Peyer's patch (tissue), 4 donors: ENCODE measurements around the gene COX7A2L. TPM values are rescaled to one million over a fixed set of nuclear protein-coding genes. Genes with fewer than 3 reads are reported as not detected.

Experiments used
- DNase-seq, 3 donors: peaks; one replicate each; pipeline ENCODE4 v3.0.0-alpha.2; 2017 to 2019
- H3K27ac ChIP-seq, 4 donors: fragments of 200-600 bp; sonication (generic); one replicate each; pipeline ENCODE4 v1.5.1; 2016 to 2019
- H3K27me3 ChIP-seq, 2 donors: fragments of 200-600 bp; sonication (generic); one replicate each; pipeline ENCODE4 v1.5.1; 2019
- H3K36me3 ChIP-seq, 3 donors: fragments of 200-600 bp; sonication (generic); one replicate each; pipeline ENCODE4 v1.5.1; 2016 to 2019
- H3K4me1 ChIP-seq, 4 donors: fragments of 200-600 bp; sonication (generic); one replicate each; pipeline ENCODE4 v1.5.1; 2016 to 2019
- H3K4me3 ChIP-seq, 4 donors: fragments of 200-600 bp; sonication (generic); 1 replicate in 3 of 4; 2 replicates in 1 of 4; pipeline ENCODE4 v1.5.1; 2016 to 2019; ENCODE audit warnings: mild to moderate bottlenecking in 1 of 4
- H3K9me3 ChIP-seq, 4 donors: fragments of 200-600 bp; sonication (generic); one replicate each; pipeline ENCODE4 v1.5.1; 2016 to 2019; ENCODE audit warnings: mild to moderate bottlenecking in 1 of 4
- CTCF ChIP-seq, 6 experiments: fragments of 450-650 bp in 4 of 6; fragments of 200-600 bp in 2 of 6; sonication (generic) in 1 of 6; IDR thresholded peaks; one replicate each; pipeline ENCODE4 v1.5.1; 2017 to 2019; ENCODE audit warnings: antibody characterized with exemption in 6 of 6, mild to moderate bottlenecking in 3 of 6, moderate library complexity in 1 of 6
- POLR2A ChIP-seq, 2 donors: fragments of 450-650 bp; IDR thresholded peaks; one replicate each; pipeline ENCODE4 v1.5.1; 2017; ENCODE audit warnings: antibody characterized with exemption in 2 of 2, mild to moderate bottlenecking in 2 of 2, moderate library complexity in 2 of 2
- total RNA-seq, 4 donors: library from RNA; depleted of rRNA; stranded (reverse); fragments of >200 nt; gene quantifications; one replicate each; pipeline ENCODE4 v1.1.0, GENCODE V29; 2016

The COX7A2L gene
- total RNA-seq, 4 donors from 2014 or later = 77.3 to 143 (median 101) TPM

DNA sequence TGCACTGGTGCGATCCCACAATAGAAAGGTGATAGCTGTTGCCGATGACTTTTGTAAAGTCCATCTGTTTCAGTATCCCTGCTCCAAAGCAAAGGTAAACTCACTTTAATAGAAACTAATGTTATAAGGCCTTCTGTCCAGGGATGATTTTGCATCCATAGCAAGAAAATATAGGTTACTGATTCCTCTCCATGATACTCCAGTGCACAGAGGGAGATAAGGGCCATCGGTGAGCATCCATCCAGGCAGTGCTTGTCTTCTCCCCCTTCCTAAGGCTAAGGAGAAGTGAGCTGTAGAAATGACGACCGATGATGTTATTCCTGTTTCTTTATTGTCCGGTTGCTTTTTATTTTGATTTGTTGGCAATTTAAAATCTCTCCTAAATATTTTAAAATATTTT lies 32.1 kb downstream of the COX7A2L start:
- no peak for DNase-seq
- H3K27ac ChIP-seq = no peak overlapping the region
- H3K27me3 ChIP-seq = no peaks in the 10 kb centered on the region
- TF ChIP-seq POLR2A (IDR thresholded peaks at IDR 0.05) (no peak), CTCF (IDR thresholded peaks at IDR 0.05) (no peak)
- no peak overlapping the region for H3K4me3 ChIP-seq
- peaks cover 0 to 69% (median 0%) of the 10 kb centered on the region in 3 donors for H3K36me3 ChIP-seq
- H3K4me1 ChIP-seq = no peaks in the 10 kb centered on the region
- H3K9me3 ChIP-seq = no peaks in the 10 kb centered on the region

DNA sequence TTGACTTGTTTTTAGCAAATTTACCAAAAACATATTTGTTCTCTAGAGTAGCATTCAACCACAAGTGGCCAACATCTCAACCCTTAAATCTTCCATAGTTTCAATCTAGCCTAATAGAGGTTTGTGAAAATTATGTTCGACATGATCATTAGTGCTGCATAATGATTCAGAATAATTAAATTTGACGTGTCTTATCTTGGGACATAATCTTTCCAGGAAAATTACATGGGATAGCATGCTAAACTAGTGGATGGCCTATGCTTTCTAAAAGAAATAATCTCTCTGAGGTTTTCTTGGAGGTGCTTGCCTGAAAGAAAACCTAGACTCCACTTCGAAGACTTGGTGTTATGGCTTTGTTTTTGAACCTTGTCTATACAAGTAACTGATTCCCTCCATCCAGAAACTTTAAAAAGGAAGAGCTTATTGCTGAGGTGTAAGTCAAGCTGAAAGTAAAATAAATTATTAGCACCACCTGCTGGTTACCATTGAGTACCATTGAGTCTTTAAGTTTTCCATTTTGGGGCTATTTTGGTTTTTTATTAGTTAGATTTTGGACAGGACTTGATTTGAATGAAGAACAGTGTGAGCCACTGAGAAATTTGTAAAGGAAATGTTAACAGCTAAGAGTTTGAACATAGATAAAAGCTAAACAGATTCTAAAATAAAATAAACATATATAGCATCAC lies 32.7 kb downstream of the COX7A2L start:
- no peak for DNase-seq
- H3K36me3 ChIP-seq = peaks cover 0 to 63% (median 0%) of the 10 kb centered on the region in 3 donors
- TF ChIP-seq POLR2A (IDR thresholded peaks at IDR 0.05) = no peak
- peak; percentile 2 to 50 (median 44) for TF ChIP-seq CTCF (IDR thresholded peaks at IDR 0.05)

DNA sequence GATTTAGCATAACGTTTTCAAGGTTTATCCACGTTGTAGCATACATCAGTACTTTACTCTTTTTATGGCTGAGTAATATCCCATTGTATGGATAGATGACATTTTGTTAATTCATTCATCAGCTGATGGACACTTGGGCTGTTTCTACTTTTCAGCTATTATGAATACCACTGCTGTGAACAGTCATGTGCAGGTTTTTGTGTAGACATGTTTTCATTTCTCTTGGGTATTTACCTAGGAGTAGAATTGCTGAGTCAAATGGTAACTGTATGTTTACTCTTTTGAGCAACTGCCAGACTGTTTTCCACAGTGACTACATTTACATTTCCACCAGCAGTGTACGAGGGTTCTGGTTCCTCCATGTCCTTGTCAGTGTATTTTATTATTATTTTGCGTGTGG lies 33.9 kb downstream of the COX7A2L start:
- no peak overlapping the region for H3K27ac ChIP-seq
- no peaks in the 10 kb centered on the region for H3K4me1 ChIP-seq
- H3K27me3 ChIP-seq = no peaks in the 10 kb centered on the region
- TF ChIP-seq CTCF (IDR thresholded peaks at IDR 0.05) (no peak), POLR2A (IDR thresholded peaks at IDR 0.05) (no peak)
- peaks cover 0 to 51% (median 0%) of the 10 kb centered on the region in 3 donors for H3K36me3 ChIP-seq
- DNase-seq = no peak
- H3K4me3 ChIP-seq = no peak overlapping the region
- H3K9me3 ChIP-seq = no peaks in the 10 kb centered on the region

More for the DNA sequence above, 32.7 kb downstream of the COX7A2L start:
- H3K4me1 ChIP-seq = no peaks in the 10 kb centered on the region
- H3K9me3 ChIP-seq = no peaks in the 10 kb centered on the region
- H3K27ac ChIP-seq = no peak overlapping the region
- H3K4me3 ChIP-seq = no peak overlapping the region
- no peaks in the 10 kb centered on the region for H3K27me3 ChIP-seq

- no peak overlapping the region for H3K27ac ChIP-seq
- H3K36me3 ChIP-seq = peaks cover 0 to 40% (median 0%) of the 10 kb centered on the region in 3 donors
- H3K4me3 ChIP-seq = no peak overlapping the region
- no peaks in the 10 kb centered on the region for H3K4me1 ChIP-seq
- no peaks in the 10 kb centered on the region for H3K9me3 ChIP-seq
- no peak for DNase-seq
- TF ChIP-seq CTCF (IDR thresholded peaks at IDR 0.05) (no peak), POLR2A (IDR thresholded peaks at IDR 0.05) (no peak)
- no peaks in the 10 kb centered on the region for H3K27me3 ChIP-seq
These were observed 35.4 kb downstream of the COX7A2L start for GRCh38 chr2:42325609-42326008.

GRCh38 chr2:42324949-42325348 lies 36.1 kb downstream of the COX7A2L start:
- Histone ChIP-seq H3K9me3 (no peaks in the 10 kb centered on the region), H3K27ac (no peak overlapping the region), H3K4me1 (no peaks in the 10 kb centered on the region), H3K4me3 (no peak overlapping the region), H3K27me3 (no peaks in the 10 kb centered on the region), H3K36me3 (peaks cover 0 to 36% (median 0%) of the 10 kb centered on the region in 3 donors)
- TF ChIP-seq POLR2A (IDR thresholded peaks at IDR 0.05) (no peak), CTCF (IDR thresholded peaks at IDR 0.05) (no peak)
- DNase-seq = no peak
